Fibroblast of pulmonary artery (primary cell): ENCODE measurements around the gene PDLIM5.

Experiments
- DNase-seq: peaks from one replicate; pipeline ENCODE4 v3.0.0-alpha.2; 2010; ENCODE audit warnings: low read depth
- H3K4me3 ChIP-seq: replicated peaks from 2 replicates; pipeline ENCODE4 v1.5.1; 2011; ENCODE audit warnings: low read depth, mild to moderate bottlenecking, control low read depth, low read length, moderate library complexity
- CTCF ChIP-seq: IDR thresholded peaks from 2 replicates; pipeline ENCODE4 v1.5.1; 2011; ENCODE audit warnings: mild to moderate bottlenecking, control low read depth, low read length, inconsistent platforms; ENCODE audit errors: missing control alignments

The PDLIM5 gene

GRCh38 chr4:94676970-94677369, 225.2 kb downstream of the PDLIM5 start:
- TF ChIP-seq CTCF, result no peak
- H3K4me3 ChIP-seq, result no peak overlapping the region
- peak; percentile 31 for DNase-seq

- no peak for TF ChIP-seq CTCF
- H3K4me3 ChIP-seq, result no peak overlapping the region
- no peak for DNase-seq
These were observed 227.2 kb downstream of the PDLIM5 start for GRCh38 chr4:94678896-94679295.

- TF ChIP-seq CTCF, result no peak
These were observed 228.6 kb downstream of the PDLIM5 start for GRCh38 chr4:94680176-94680862.

GRCh38 chr4:94686086-94686485, 234.3 kb downstream of the PDLIM5 start:
- H3K4me3 ChIP-seq, result no peak overlapping the region
- TF ChIP-seq CTCF, result no peak
- no peak for DNase-seq

More at GRCh38 chr4:94680176-94680862, 228.6 kb downstream of the PDLIM5 start:
- no peak for DNase-seq
- H3K4me3 ChIP-seq, result no peak overlapping the region

GRCh38 chr4:94689155-94689860, 237.6 kb downstream of the PDLIM5 start:
- no peak for DNase-seq
- TF ChIP-seq CTCF, result no peak

GRCh38 chr4:94690851-94691254, 239.1 kb downstream of the PDLIM5 start:
- peak; percentile 24 for DNase-seq
- H3K4me3 ChIP-seq, result no peak overlapping the region
- no peak for TF ChIP-seq CTCF

More at GRCh38 chr4:94689155-94689860, 237.6 kb downstream of the PDLIM5 start:
- H3K4me3 ChIP-seq, result no peak overlapping the region
